Vagina (tissue), 2 donors: ENCODE measurements around the gene CEND1.

Experiments
- CTCF ChIP-seq, 3 experiments: fragments of 450-650 bp in 2 of 3; fragments of 200-600 bp in 1 of 3; sonication (generic) in 1 of 3; IDR thresholded peaks; one replicate each; pipeline ENCODE4 v1.5.1; 2017 to 2019; ENCODE audit warnings: antibody characterized with exemption in 3 of 3, mild to moderate bottlenecking in 2 of 3, moderate library complexity in 2 of 3
- POLR2A ChIP-seq, 2 donors: fragments of 450-650 bp; IDR thresholded peaks; one replicate each; pipeline ENCODE4 v1.6.1; 2017; ENCODE audit warnings: antibody characterized with exemption in 2 of 2, mild to moderate bottlenecking in 2 of 2, moderate library complexity in 2 of 2

GRCh38 chr11:831961-832528 is 42.2 kb upstream of the CEND1 start:
- TF ChIP-seq CTCF (IDR thresholded peaks at IDR 0.05) (no peak), POLR2A (IDR thresholded peaks at IDR 0.05) (no peak)
